K562 (cell line): ENCODE data around the gene RNF121. TPM values are rescaled to one million over a fixed set of nuclear protein-coding genes. Genes with fewer than 3 reads are reported as not detected.

Experiments
- CTBP1 ChIP-seq: fragments of 450-650 bp; IDR thresholded peaks from 2 replicates; pipeline ENCODE4 v1.6.1; 2016; ENCODE audit warnings: borderline replicate concordance
- GABPA ChIP-seq: fragments of 200-800 bp; sonication (Bioruptor generic); conservative IDR thresholded peaks from 2 replicates; pipeline ENCODE4 v1.6.1; 2016; ENCODE audit warnings: low read depth, missing genetic modification characterization, missing compliant biosample characterization
- MYBL2 ChIP-seq, 2 experiments: fragments of 450-650 bp in 1 of 2; sonication (generic) in 1 of 2; formaldehyde crosslinking in 1 of 2; IDR thresholded peaks; 2 replicates each; pipeline versions ENCODE4 v1.6.1 to v1.8.1; 2017 to 2022; ENCODE audit warnings: borderline replicate concordance in 1 of 2, inconsistent platforms in 1 of 2, low read depth in 1 of 2, mild to moderate bottlenecking in 1 of 2, missing genetic modification reagents in 1 of 2, moderate library complexity in 1 of 2
- OTX1 ChIP-seq: fragments of 450-650 bp; formaldehyde crosslinking; IDR thresholded peaks from 2 replicates; pipeline ENCODE4 v1.4.0; 2022; ENCODE audit warnings: mild to moderate bottlenecking
- RAD21 ChIP-seq, 2 experiments: fragments of 250-450 bp in 1 of 2; fragments of 450-650 bp in 1 of 2; sonication (Bioruptor Pico) in 1 of 2; formaldehyde crosslinking in 1 of 2; IDR thresholded peaks in 1 of 2; conservative IDR thresholded peaks in 1 of 2; 2 replicates each; pipeline versions ENCODE4 v1.4.0 to v1.8.0; 2020 to 2022; ENCODE audit warnings: mild to moderate bottlenecking in 2 of 2, moderate library complexity in 1 of 2
- SAP30 ChIP-seq: fragments of 200-600 bp; sonication (generic); IDR thresholded peaks from 2 replicates; pipeline ENCODE4 v1.6.1; 2012; ENCODE audit warnings: borderline replicate concordance, low read depth, mild to moderate bottlenecking, moderate library complexity, low read length, control low read depth, inconsistent platforms; ENCODE audit not compliant: insufficient read depth, poor library complexity, severe bottlenecking
- TBL1XR1 ChIP-seq, 2 experiments: IDR thresholded peaks; 2 replicates each; pipeline ENCODE4 v1.6.1; 2012; ENCODE audit warnings: improper control_type of control experiment in 2 of 2, low read length in 2 of 2, mild to moderate bottlenecking in 1 of 2
- TBP ChIP-seq: optimal IDR thresholded peaks from 2 replicates; pipeline ENCODE3; 2011; ENCODE audit warnings: low read depth, low read length, improper control_type of control experiment
- ZNF311 ChIP-seq: fragments of 250-450 bp; sonication (Bioruptor Pico); IDR thresholded peaks from 2 replicates; pipeline ENCODE4 v1.4.0; 2020; ENCODE audit warnings: mild to moderate bottlenecking, moderate library complexity
- ZNF785 ChIP-seq: fragments of 250-450 bp; sonication (Bioruptor Pico); IDR thresholded peaks from 2 replicates; pipeline ENCODE4 v1.4.0; 2020; ENCODE audit warnings: mild to moderate bottlenecking
- polyA plus RNA-seq, 8 experiments: library from polyadenylated mRNA; depleted of rRNA in 4 of 8; stranded (reverse) in 5 of 8; unstranded in 3 of 8; fragments of >200 nt; fragmentation: Nextera tagmentation in 2 of 8; fragmentation: Illumina TruSeq in 1 of 8; extraction: Ambion mirVana in 2 of 8; extraction: Trizol in 1 of 8; gene quantifications; 2 replicates each; pipeline versions ENCODE4 v1.2.1 to v1.2.3, GENCODE V29; 2011 to 2014; ENCODE audit warnings: inconsistent platforms in 1 of 8, missing spikeins in 1 of 8
- total RNA-seq, 7 experiments: library from RNA; depleted of rRNA in 6 of 7; stranded (reverse); fragments of >200 nt in 6 of 7; fragmentation: Illumina TruSeq in 2 of 7; extraction: Trizol in 2 of 7; gene quantifications; 2 replicates each; pipeline versions ENCODE4 v1.2.1 to v1.2.3, GENCODE V29; 2011 to 2021; ENCODE audit warnings: low replicate concordance in 1 of 7
- TF ChIP-seq, protein P1 (sequence below): fragments of 450-650 bp; IDR thresholded peaks from 2 replicates; pipeline ENCODE4 v1.7.0; 2016; ENCODE audit warnings: borderline replicate concordance
- TF ChIP-seq, protein P2 (sequence below), 2 experiments: fragments of 450-650 bp; conservative IDR thresholded peaks; 2 replicates each; pipeline ENCODE4 v1.6.1; 2017; ENCODE audit warnings: mild to moderate bottlenecking in 2 of 2, moderate library complexity in 2 of 2
- TF ChIP-seq, protein P3 (sequence below): fragments of 250-450 bp; sonication (Bioruptor Pico); IDR thresholded peaks from 2 replicates; pipeline ENCODE4 v1.6.1; 2021; ENCODE audit warnings: mild to moderate bottlenecking
- TF ChIP-seq, protein P4 (sequence below): fragments of 450-650 bp; formaldehyde crosslinking; IDR thresholded peaks from 2 replicates; pipeline ENCODE4 v1.4.0; 2020; ENCODE audit warnings: mild to moderate bottlenecking, mixed read lengths
- TF ChIP-seq, protein P5 (sequence below): sonication (generic); formaldehyde crosslinking; IDR thresholded peaks from 2 replicates; pipeline ENCODE4 v1.8.0; 2022; ENCODE audit warnings: mild to moderate bottlenecking, missing genetic modification reagents

Gene RNF121
- total and polyA plus RNA-seq, 9 of the 15 experiments (the other 6 are each of a cell fraction or from before 2014, with no cell fraction given) = 8.0 to 63.4 (median 20.5) TPM

DNA sequence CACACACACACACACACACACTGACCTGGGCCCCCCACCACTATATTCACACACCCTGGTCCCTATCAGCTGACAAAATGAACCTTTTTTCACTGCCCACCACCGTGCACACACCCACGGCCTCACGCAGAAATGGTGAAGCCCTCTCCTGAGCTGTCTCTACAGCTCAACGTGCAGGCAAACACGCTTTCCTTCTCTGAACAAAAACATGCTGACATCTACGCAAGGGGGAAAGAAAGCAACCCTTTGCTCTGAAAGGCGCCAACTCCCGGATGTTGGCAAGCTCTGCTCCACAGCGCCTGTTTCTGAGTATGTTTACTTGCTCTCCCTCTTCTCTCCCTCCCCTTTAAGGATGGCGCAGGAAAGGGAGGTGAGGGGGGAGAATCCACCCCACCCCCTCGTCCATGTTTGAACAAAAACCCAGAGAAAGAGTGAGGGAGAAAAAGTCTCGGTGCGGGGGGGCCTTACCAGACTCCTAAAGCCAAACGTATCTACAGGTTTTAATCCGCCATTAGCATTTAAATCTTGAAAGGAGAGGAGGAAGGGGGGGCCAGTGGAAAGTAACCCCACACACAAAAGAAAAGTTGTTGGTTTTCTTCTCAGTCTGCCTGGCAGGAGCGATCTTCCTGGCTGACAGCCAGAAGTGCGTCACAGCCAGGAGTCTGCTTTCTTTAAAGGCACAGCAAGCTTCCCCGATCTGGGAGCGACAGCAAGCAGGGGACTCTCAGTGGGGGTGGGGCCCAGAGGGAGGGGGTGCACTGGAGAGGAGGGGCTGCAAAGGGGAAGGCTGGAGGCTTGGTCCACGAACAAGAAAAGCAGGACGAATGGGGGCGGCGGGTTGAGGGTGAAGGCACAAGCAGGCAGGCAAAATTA lies 111.9 kb downstream of the RNF121 start (continued):
- TF ChIP-seq, protein P1, sequence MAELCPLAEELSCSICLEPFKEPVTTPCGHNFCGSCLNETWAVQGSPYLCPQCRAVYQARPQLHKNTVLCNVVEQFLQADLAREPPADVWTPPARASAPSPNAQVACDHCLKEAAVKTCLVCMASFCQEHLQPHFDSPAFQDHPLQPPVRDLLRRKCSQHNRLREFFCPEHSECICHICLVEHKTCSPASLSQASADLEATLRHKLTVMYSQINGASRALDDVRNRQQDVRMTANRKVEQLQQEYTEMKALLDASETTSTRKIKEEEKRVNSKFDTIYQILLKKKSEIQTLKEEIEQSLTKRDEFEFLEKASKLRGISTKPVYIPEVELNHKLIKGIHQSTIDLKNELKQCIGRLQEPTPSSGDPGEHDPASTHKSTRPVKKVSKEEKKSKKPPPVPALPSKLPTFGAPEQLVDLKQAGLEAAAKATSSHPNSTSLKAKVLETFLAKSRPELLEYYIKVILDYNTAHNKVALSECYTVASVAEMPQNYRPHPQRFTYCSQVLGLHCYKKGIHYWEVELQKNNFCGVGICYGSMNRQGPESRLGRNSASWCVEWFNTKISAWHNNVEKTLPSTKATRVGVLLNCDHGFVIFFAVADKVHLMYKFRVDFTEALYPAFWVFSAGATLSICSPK = no peak
- TF ChIP-seq, protein P2, sequence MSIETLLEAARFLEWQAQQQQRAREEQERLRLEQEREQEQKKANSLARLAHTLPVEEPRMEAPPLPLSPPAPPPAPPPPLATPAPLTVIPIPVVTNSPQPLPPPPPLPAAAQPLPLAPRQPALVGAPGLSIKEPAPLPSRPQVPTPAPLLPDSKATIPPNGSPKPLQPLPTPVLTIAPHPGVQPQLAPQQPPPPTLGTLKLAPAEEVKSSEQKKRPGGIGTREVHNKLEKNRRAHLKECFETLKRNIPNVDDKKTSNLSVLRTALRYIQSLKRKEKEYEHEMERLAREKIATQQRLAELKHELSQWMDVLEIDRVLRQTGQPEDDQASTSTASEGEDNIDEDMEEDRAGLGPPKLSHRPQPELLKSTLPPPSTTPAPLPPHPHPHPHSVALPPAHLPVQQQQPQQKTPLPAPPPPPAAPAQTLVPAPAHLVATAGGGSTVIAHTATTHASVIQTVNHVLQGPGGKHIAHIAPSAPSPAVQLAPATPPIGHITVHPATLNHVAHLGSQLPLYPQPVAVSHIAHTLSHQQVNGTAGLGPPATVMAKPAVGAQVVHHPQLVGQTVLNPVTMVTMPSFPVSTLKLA (conservative IDR thresholded peaks at IDR 0.05) = peak in 1 of 2 experiments; percentile 70; a peak in 3 of 4 replicates
- no peak for TF ChIP-seq CTBP1
- no peak for TF ChIP-seq TBL1XR1 (IDR thresholded peaks at IDR 0.05; ENCODE audit: low read length in 2 of 2)
- TF ChIP-seq ZNF311 (CRISPR knock-in tag) = no peak
- TF ChIP-seq RAD21 (CRISPR knock-in tag; conservative IDR thresholded peaks at IDR 0.05 in 1 of 2, IDR thresholded peaks at IDR 0.05 in 1 of 2) = no peak
- TF ChIP-seq, protein P3, sequence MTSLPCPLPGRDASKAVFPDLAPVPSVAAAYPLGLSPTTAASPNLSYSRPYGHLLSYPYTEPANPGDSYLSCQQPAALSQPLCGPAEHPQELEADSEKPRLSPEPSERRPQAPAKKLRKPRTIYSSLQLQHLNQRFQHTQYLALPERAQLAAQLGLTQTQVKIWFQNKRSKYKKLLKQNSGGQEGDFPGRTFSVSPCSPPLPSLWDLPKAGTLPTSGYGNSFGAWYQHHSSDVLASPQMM (CRISPR knock-in tag) = no peak
- 0 out of 2 replicates have a peak, but pooled peaks have one; percentile 24 for TF ChIP-seq GABPA
- peak; percentile 22 for TF ChIP-seq SAP30
- no peak for TF ChIP-seq ZNF785 (CRISPR knock-in tag)
- no peak for TF ChIP-seq MYBL2 (IDR thresholded peaks at IDR 0.05; ENCODE audit: low read depth)
- no peak for TF ChIP-seq MYBL2 (CRISPR knock-in tag; IDR thresholded peaks at IDR 0.05; ENCODE audit: borderline replicate concordance)
- TF ChIP-seq, protein P4, sequence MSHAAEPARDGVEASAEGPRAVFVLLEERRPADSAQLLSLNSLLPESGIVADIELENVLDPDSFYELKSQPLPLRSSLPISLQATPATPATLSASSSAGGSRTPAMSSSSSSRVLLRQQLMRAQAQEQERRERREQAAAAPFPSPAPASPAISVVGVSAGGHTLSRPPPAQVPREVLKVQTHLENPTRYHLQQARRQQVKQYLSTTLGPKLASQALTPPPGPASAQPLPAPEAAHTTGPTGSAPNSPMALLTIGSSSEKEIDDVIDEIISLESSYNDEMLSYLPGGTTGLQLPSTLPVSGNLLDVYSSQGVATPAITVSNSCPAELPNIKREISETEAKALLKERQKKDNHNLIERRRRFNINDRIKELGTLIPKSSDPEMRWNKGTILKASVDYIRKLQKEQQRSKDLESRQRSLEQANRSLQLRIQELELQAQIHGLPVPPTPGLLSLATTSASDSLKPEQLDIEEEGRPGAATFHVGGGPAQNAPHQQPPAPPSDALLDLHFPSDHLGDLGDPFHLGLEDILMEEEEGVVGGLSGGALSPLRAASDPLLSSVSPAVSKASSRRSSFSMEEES (CRISPR knock-in tag) = no peak
- TF ChIP-seq OTX1 = 0 out of 2 replicates have a peak, but pooled peaks have one; percentile 34
- TF ChIP-seq, protein P5, sequence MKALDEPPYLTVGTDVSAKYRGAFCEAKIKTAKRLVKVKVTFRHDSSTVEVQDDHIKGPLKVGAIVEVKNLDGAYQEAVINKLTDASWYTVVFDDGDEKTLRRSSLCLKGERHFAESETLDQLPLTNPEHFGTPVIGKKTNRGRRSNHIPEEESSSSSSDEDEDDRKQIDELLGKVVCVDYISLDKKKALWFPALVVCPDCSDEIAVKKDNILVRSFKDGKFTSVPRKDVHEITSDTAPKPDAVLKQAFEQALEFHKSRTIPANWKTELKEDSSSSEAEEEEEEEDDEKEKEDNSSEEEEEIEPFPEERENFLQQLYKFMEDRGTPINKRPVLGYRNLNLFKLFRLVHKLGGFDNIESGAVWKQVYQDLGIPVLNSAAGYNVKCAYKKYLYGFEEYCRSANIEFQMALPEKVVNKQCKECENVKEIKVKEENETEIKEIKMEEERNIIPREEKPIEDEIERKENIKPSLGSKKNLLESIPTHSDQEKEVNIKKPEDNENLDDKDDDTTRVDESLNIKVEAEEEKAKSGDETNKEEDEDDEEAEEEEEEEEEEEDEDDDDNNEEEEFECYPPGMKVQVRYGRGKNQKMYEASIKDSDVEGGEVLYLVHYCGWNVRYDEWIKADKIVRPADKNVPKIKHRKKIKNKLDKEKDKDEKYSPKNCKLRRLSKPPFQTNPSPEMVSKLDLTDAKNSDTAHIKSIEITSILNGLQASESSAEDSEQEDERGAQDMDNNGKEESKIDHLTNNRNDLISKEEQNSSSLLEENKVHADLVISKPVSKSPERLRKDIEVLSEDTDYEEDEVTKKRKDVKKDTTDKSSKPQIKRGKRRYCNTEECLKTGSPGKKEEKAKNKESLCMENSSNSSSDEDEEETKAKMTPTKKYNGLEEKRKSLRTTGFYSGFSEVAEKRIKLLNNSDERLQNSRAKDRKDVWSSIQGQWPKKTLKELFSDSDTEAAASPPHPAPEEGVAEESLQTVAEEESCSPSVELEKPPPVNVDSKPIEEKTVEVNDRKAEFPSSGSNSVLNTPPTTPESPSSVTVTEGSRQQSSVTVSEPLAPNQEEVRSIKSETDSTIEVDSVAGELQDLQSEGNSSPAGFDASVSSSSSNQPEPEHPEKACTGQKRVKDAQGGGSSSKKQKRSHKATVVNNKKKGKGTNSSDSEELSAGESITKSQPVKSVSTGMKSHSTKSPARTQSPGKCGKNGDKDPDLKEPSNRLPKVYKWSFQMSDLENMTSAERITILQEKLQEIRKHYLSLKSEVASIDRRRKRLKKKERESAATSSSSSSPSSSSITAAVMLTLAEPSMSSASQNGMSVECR (CRISPR knock-in tag) = no peak
- peak; percentile 13 for TF ChIP-seq TBP
